NCI-H1694 (cell line): ENCODE data around the gene CTIF.

ENCODE experiments used
- DNase-seq: peaks from one replicate; lab custom pipeline; 2025; lab: John Stamatoyannopoulos, UW

The CTIF gene

DNA sequence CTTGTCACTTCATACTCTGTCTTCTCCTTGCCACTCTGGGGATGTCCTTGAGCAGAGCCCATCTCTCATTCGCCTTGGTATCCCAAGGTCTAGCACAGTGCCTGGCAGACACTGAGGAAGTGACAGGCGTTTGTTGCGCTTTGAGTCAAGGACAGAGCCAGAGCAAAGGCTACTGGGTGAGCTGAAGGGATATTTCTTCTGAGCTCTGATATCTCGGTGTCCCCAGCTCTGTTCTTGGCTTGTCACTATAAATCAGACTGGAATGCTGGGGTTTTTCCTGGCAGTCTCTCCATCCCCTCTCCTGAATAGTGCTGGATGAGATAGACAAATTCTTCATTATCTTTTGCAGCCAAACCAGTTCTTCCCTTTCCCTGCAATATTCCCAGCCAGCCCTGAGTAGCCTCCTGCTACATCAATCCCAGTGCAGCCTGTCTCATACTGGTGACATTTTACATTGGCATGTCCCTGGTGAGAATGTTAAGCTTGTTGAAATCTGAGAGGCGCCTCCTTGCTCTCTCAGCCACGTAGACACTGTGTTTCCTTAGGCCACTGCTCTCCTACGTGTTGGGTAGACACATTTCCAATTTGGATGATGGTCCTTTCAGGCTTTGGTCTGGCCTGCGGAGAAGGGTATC is 61.7 kb downstream of the CTIF start:
- DNase-seq = no peak

DNA sequence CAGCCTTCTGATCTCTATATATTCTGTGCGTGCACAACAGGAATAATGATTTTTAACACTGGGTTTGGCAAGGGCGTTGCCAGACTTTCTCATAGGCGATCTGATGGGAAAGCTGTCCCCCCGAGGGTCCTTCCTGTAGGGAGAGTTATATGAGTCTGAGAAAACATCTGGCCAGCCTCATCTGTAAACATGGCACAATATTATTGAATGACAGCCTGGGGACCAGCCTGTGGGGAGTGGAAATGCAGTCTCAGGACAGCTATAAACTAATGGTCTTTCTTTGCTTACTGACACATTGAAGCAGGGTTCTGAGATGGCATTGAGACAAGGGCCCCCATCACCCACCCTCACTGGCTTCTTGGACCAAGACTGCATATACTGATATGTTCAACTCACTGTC is 62.5 kb downstream of the CTIF start:
- no peak for DNase-seq

DNA sequence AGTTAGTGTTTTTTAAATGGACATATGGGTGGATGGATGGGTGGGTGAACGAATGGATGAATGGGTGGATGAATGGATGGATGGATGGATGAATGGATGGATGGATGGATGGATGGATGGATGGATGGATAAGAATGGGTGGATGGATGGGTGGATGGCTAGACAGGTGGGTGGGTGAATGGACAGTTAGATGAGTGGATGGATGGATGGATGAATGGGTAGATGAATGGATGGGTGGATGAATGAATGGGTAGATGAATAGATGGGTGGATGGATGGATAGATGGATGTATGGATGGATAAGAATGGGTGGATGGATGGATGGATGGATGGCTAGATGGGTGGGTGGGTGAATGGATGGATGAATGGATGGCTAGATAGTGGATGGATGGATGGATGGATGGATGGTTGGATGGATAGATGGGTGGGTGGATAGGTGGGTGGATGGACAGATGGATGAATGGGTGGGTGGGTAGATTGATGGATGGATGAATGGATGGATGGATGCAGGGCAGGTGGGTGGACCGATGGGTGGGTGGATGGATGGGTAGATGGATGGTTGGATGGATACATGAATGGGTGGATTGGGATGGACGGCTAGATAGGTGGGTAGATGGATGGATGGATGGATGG is 64.0 kb downstream of the CTIF start:
- no peak for DNase-seq

DNA sequence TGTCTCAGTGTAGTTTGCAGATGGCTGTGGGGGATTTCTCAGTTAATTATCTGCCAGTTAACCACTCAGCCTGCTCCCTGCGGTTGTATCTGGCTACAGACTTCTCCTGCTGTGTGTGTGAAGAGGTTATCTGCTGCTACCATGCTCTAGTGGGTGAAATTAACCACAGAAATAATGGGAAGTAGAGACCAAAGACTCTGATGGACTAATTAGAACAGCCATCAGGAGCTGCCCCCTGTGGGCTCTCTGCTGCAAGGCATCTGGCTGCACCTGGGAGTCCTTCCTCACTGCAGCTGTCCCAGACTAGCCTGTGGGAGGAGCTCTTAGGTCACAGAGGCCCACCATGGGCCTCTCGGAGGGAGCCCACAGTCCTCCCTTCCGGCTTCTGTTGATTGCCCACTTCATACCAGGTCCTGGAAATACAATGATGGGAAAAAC is 66.6 kb downstream of the CTIF start:
- DNase-seq = peak; percentile 40

DNA sequence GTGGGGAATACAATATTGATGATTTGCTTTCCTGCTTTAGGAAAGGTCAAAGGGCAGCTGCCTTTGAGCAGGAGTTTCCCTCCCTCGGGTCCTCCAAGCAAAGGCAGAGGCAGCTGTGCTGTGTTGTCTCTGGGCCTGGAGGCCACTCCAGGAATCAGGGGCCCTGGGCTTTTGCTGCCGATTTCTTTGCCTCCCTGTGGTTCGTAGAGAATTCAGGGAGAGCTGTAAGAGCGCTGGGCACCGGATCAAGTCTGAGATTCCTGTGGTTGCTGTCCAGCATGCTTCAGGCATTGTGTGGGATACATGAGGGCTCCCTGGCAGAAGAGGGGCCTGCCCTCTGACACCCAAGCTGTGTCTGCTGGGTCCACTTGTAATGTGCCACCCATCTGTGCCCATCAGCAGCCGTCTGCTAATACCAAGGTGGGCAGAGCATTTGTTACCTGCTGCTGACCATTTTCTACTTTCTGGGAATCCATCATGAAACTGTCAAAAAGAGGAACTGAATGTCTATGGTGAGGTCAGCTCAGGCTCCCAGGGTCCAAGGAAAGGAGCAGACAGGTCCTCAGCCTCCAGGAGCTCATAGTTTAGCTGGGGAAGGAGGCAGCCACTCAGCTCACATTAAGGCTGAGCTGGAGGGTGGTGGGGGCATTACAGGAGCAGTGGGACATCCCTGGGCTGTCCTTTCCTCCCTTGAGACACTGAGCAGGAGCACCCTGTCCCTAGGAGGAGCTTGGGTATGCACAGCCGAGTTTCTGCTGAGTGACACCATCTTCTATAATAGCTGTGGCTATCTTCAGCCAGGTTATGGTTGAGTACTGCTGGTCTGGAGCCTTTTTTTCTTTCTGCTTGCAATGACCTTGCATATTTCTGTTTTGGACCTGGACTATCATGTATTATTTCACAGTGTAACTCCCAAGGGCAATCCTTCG is 68.5 kb downstream of the CTIF start:
- no peak for DNase-seq

DNA sequence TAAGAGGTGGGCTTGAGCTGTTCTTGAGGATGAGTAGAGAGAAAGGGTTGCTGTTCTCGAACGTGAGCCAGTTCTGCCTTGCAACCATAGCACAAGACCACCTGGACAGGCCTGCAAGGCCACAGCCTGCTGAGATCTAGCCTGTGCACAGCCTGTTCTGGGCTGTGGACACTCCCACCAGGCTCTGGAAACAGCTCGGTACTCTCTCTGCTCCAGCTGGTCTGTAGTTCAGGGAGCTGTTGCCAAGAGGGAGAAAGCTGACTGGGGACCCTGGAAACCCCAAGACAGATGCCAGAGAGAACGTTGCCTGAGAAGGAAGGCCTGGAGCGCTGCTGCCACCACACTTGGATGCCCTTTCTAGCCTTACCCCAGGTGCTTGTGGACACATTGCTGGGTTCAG is 69.8 kb downstream of the CTIF start:
- peak; percentile 8 for DNase-seq

DNA sequence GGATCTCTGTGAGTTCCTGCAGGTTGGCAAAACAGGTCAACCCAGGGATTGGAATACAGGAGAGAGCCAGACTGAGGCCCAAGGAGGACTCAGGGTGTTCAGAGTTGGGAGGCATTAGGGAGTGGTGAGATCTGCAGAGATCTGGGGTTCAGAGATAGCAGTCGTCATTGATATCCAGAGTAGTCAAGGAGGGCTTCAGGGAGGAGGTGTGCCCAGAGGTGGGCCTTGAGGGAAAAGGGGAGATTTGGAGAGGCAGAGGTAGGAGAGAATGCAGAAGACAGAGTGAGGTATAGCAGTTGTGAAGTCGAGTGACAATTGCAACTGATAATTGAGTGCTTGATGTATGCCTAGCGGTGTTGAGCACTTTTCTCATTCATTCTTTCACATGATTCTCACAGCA is 70.3 kb downstream of the CTIF start:
- DNase-seq = no peak

DNA sequence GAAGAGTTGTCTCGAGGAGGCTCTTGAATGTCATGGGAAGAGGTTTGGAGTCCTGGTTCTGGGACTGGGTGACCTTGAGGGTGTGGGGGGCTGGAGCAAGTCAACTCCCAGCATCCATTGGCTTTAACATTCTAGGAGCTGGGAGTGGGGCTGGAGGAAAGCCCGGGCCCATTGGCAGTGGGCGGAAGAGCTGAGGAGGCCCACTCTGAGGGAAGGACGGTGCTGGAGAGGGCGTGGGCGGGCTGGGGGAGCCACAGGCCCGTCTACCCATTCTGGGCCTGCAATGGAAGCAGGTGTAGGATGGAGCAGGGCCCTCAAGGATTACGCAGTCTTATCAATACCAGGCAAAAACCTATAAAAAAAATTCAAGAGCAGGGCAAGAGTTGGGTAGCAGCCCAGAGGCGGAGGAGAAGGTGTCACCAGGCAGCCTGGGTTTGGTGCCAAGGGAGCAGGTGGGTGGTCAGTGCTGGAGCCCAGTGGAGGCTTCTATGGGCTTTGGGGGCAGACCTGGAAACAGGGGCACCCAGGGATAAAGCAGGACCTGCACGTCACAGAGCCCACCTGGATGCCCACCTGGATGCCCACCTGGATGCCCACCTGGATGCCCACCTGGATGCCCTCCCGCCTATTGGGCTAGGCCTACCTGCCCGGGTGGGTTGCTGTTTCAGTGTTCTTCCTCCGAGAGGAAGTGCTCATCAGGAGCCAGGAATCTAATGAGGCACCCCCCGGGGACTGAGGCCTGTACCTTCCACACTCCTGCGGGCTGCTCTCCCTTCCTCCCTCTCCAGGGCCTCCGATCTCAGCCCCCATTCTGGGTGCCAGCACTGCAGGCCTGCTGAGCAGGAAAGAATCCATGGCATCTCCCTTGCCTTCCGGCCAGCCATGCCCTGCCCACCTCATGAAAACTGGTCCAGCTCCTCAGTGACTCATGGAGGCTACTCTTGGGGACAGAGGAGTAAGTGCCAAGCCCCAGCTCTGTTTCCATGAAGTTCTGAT is 71.3 kb downstream of the CTIF start:
- DNase-seq = no peak

DNA sequence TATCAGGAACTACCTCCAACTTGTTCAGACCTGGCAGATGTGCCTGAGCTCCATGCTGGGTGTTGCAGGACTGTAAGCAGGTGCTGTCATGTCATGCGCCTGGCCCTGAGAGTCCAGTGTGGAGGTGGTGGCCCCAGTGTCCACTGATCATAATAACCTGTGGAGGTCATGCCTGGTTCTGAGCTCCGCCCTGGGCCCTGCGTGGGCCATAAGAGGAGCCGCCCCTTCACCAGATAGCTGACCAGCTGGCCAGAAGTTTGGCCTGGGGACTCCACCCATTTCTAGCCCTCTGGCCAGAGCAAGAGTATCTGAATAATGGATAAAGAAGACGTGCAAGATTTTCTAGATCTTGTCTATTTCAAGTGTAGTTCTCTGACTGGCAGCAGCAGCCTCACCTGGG is 72.4 kb downstream of the CTIF start:
- DNase-seq = no peak

DNA sequence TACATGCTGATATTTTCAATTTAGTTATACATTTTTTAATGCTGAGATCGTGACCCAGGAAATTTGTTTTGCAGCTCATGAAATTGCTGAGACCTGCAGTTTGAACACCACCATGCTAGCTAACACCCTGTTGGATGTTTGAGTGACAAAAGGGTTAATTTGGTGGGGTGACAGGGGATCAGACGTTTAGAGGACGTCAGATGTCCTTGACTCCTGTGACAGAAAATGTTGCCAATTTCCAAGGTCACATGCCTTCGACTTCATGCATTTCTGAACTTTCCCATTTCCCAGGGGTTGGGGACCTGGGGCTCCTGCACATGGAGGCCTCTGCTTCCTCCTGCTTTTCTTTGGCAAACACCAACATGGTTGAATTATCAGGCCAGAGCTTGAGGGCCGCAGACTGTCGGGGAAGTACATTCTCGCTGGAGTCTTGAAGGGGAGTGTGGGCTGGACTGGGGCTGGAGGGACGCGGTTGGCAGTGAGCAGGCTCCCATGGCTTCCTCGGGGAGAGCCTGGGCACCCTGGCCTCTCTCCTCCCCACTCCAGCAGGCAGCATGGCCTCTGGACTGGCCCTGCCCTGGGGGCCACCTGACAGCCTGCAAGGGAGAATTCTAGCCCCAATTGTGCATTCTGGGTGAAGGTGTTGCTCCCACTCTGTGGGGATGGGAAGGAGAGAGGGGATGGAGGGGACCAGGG is 73.1 kb downstream of the CTIF start:
- no peak for DNase-seq

DNA sequence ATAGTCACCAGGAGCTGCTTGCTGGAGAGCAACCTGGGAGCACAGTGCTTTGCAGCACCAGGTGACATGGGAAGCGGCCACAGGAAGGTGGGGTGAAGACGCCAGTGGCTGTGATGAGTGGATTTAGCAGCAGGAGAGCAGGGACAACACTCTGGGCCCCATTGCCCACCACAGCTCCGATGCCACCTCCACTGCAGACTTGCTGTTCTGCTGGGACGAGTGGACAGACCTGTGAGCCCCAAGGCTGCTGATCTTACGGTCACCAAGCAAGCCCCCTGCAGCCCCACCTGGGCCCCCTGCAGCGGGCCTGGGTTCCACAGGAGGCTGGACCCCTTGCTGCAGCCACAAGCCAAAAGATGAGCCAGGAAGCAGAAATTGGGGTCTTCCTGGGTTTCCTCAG is 73.7 kb downstream of the CTIF start:
- DNase-seq = no peak

DNA sequence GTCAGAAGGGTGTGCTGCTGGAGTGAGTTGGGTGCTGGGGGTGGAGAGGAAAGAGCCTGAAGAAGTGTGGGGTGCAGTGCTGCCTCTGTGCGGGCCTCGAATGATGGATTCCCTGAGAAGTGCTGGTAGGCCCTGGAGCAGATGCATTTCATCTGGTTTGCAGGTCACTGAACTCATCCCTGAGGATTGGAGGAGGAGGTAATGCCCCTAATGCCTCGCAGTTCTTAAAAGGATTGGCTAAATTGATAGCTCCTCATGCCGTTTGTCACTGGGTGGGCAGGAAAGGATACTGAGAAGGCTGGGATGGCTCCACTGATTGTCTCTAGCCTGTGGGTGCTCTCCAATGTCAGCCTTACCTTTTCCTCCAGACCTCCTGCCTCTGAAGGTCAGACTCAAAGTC is 74.1 kb downstream of the CTIF start:
- DNase-seq = no peak

DNA sequence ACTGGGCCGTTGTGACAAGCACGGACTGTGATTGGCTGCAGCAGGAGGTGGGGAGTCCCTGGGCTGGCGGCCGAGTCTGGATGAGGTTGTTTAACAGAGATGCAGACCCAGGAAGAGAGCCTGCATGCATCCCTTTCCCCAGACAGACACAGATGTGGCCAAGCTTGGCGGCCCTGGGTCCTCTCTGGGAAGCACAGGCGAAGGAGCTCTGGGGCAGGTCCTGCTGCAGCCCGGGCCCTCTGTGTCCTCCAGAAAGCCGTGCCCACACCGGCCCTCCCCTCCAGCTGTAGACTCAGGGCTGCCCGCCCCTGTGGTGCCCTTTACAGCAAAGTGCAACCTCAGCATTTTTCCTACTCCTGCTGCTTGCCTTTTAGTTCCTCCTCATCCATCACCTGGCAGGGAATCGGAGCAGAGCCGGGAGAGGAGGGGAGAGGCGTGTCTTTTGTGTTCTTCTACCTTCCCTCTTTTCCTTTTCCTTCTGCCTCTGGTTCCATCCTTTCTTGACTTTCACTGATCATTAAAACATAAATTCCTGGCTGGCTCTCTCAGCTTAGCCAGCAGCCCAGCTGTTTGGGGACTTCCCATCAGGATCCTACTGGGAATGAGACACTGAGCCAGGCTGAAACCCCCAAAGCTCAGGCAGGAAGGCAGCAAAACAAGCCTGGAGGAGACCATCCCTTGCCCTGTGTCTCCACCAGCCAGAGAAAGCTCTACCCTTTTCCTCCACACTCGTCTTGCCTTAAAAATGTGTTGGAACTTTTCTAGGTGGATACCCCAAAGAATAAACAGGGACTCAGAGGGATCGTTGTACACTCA is 75.0 kb downstream of the CTIF start:
- no peak for DNase-seq

DNA sequence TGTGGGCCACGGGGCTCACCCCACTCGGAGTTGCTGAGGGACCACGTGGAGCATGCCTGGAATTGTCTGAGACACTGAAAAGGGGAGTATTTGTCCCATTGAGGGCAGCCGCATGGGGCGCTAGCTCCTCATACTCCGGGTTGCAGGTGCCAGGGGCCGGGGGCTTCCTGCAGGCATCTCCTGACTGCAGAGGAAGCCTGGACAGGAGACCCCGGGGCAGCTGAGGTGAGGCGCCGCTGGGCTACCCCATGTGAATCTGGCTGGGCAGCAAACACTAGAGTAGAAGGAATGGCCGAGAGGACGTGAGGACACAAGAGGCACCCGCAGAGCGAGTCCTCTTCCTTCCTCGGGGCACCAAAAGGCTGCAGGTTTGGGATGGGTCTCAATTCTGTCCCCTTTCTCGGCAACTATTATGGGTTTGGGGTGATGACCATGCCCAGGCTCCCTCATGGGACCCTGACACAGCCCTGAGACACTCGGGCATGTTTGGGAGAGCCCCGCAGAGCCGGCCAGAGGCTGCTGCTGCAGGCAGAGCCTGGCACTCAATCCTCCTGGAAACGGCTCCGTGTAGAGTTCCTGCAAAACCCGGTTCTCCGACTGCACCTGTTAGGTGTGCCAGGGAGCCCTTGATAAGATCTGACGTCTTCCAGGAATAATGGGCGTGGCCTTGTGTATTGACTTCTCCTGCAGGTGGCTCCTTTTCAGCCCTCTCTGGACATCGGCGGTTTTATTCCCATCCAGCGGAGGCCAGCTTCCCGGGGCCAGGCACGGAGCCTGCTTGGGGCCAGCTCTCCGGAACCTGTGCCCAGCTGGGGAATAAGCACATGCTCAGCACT is 77.0 kb downstream of the CTIF start:
- no peak for DNase-seq

DNA sequence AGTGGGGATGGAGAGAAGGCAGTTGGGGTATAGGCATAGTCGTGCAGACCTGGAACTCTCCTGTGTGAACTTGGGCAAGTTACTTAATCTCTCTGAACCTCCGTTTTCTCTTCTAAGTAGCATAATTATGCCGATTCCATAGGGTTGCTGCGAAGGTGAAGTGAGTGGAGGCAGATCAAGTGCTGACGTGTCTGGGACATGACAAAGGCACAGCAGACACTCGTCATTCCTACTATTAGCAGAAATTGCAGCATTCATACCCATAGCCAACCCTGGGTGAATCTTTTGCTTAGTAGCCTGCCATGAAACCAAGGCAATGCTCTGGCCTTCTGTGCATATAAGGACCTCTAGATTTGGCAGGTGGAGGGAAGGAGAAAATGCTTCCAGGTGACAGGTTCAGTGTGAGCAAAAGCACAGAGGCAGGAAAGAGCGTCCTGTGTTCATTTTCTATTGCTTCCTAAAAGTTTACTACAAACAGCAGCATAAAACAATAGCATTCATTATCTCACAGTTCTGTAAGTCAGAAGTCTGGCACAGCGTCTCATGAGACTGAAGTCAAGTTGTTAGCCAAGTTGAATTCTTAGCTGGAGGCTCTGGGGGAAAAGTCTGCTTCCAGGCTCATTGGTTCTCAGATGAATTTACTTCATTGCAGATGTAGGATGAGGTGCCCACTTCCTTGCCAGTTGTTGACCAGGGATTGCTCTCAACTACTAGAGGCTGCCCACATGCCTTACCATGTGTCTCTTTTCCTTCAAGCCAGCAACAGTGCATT is 77.8 kb downstream of the CTIF start:
- no peak for DNase-seq

DNA sequence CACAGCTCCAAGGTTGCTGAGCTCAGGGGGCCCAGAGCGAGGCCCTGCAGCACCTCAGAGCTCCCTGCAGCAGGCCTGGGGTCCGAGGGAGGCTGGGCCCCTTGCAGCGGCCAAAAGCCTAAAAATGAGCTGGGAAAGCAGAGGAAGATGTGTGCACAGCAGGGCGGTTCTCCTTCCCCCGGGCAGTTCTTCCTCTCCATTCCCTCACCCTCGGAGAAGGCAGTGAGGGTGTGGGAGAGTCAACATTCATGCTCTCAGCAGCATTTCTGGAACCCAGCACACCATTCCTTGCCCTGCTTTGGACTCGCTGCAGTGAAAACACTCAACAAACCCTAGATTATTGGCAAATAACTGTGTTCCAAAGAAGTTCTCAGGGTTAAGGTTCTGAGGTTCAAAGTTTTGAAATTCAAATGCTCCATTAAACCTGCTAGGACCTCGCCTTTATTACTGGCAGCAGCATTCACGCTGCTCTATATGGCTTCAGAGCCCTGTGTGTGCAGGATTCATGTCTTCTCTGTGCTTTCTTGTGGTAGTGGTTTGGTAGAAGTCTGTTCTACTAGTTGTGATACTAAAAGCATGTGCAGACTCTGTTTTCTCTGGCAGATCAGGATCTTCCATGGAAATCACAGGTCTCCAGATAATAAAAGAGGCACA is 79.1 kb downstream of the CTIF start:
- DNase-seq = no peak

DNA sequence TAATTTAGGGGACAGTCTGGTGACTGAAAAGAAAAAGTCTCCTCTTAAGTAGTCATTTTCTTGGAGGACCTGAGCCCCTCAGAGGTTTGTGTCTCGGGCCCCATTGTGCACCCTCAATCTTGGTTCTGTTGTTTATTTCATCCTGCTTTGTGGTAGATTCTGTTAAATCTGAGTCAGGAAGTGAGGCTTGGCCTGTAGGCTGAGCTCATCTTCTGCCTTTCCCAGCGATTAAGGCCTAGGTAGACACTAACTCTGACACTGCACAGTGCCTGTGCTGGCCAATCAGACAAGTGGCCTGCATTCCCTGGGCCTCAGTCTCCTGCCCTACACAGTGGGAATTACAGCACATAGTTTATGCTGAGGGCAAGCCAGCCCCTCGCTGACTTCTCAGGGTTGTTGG is 80.2 kb downstream of the CTIF start:
- DNase-seq = no peak

DNA sequence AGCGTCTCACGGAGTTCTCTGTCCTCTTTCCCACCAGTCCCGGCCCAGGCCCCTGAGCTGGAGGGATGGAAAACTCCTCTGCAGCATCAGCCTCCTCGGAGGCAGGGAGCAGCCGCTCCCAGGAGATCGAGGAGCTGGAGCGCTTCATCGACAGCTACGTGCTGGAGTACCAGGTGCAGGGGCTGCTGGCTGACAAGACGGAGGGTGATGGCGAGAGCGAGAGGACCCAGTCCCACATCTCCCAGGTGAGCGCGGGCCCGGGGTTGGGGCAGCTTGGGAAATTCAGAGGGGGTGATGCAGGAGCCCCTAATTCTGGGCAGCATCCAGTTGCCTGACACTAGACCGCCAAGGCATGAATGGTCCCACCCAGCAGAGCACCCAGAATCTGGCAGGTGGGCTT is 80.7 kb downstream of the CTIF start:
- no peak for DNase-seq
